ENCODE measurements around the gene KCNK7. TPM values are rescaled to one million over a fixed set of nuclear protein-coding genes. Genes with fewer than 3 reads are reported as not detected.

KCNK7 gene
- total RNA-seq, 1 experiment from 2014 or later = 0.61 TPM

DNA sequence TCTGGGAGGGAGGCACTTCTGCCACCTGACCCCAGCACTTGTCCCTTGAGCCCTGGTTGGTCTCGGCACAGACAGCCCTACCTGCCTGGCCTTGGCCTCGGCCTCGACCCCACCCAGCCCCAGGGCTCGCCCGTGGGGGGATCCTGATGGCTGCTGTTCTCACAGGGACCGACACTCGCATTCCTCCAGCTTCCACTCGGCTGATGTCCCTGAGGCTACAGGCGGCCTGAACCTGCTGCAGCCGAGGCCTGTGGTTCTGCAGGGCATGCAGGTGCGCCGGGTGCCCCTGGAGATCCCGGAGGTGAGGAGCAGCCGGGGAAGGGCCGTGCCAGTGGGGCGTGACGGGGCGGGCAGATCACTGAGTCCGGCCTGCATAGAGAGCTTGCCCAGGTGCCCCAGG is 25.1 kb upstream of the KCNK7 start:
- DNase-seq (ENCODE audit: low read depth, low spot score) = no peak
- no peak overlapping the region for H3K9ac ChIP-seq (ENCODE audit: low read length)

More for the DNA sequence above, 25.1 kb upstream of the KCNK7 start:
- POLR2A ChIA-PET = no interaction called here
- no peaks in the 10 kb centered on the region for H4K20me1 ChIP-seq (ENCODE audit: insufficient read depth)
- H3K36me3 ChIP-seq (ENCODE audit: control insufficient read depth in 1 of 2, insufficient read depth in 2 of 2, low read length in 2 of 2) = peaks cover 22 to 24% of the 10 kb centered on the region in 2 experiments; a peak in 3 of 4 replicates
- peaks cover 33% of the 10 kb centered on the region for H3K79me2 ChIP-seq (ENCODE audit: insufficient read depth, low read length)
- no peak overlapping the region for H3K4me3 ChIP-seq (replicated peaks in 1 of 2; ENCODE audit: low read depth in 1 of 2, low read length in 2 of 2)
- H3K9me2 ChIP-seq (ENCODE audit: insufficient read depth) = no peaks in the 10 kb centered on the region
- RAD21 ChIA-PET (ENCODE audit: low non-redundant PET in 1 of 2, low total read pairs in 2 of 2, uncharacterized antibody in 2 of 2, unreplicated experiment in 2 of 2) = no interaction called here
- BruUV-seq (replicated peaks) = no TSS peak
- peaks cover 4 to 11% of the 10 kb centered on the region in 2 experiments for H3K4me1 ChIP-seq (ENCODE audit: control insufficient read depth in 1 of 2, insufficient read depth in 2 of 2, low read length in 2 of 2)
- H2AFZ ChIP-seq (ENCODE audit: low read depth, low read length, poor library complexity, severe bottlenecking) = no peak overlapping the region
- TF ChIP-seq ZNF274 (IDR thresholded peaks at IDR 0.05; ENCODE audit: low read depth, low read length) (no peak), EZH2phosphoT487 (IDR thresholded peaks at IDR 0.05; ENCODE audit: borderline replicate concordance) (no peak), POLR2A (IDR thresholded peaks at IDR 0.05; ENCODE audit: borderline replicate concordance, extremely low read depth, insufficient read depth, insufficient read length) (no peak), EZH2 (IDR thresholded peaks at IDR 0.05) (no peak)
- TF ChIP-seq, protein P1, sequence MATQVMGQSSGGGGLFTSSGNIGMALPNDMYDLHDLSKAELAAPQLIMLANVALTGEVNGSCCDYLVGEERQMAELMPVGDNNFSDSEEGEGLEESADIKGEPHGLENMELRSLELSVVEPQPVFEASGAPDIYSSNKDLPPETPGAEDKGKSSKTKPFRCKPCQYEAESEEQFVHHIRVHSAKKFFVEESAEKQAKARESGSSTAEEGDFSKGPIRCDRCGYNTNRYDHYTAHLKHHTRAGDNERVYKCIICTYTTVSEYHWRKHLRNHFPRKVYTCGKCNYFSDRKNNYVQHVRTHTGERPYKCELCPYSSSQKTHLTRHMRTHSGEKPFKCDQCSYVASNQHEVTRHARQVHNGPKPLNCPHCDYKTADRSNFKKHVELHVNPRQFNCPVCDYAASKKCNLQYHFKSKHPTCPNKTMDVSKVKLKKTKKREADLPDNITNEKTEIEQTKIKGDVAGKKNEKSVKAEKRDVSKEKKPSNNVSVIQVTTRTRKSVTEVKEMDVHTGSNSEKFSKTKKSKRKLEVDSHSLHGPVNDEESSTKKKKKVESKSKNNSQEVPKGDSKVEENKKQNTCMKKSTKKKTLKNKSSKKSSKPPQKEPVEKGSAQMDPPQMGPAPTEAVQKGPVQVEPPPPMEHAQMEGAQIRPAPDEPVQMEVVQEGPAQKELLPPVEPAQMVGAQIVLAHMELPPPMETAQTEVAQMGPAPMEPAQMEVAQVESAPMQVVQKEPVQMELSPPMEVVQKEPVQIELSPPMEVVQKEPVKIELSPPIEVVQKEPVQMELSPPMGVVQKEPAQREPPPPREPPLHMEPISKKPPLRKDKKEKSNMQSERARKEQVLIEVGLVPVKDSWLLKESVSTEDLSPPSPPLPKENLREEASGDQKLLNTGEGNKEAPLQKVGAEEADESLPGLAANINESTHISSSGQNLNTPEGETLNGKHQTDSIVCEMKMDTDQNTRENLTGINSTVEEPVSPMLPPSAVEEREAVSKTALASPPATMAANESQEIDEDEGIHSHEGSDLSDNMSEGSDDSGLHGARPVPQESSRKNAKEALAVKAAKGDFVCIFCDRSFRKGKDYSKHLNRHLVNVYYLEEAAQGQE (IDR thresholded peaks at IDR 0.05; ENCODE audit: low read depth) = no peak
- CTCF ChIA-PET = no interaction called here
- H3K27ac ChIP-seq (ENCODE audit: low read depth, low read length) = no peak overlapping the region
- H3K27me3 ChIP-seq (ENCODE audit: insufficient read depth, low read length) = no peaks in the 10 kb centered on the region
- no peaks in the 10 kb centered on the region for H3K9me3 ChIP-seq (ENCODE audit: control insufficient read depth in 1 of 2, insufficient read depth in 1 of 2, low read depth in 1 of 2, low read length in 2 of 2)
- intact Hi-C loops (cut with micrococcal nuclease) = no loop called here
- no peak overlapping the region for H3K4me2 ChIP-seq (ENCODE audit: low read length)
- ATAC-seq = no peak
